ENCODE data around the gene DDX1. TPM values are rescaled to one million over a fixed set of nuclear protein-coding genes. Genes with fewer than 3 reads are reported as not detected.

DDX1 gene
- total RNA-seq, 1 donor from 2014 or later: 48.1 TPM

DNA sequence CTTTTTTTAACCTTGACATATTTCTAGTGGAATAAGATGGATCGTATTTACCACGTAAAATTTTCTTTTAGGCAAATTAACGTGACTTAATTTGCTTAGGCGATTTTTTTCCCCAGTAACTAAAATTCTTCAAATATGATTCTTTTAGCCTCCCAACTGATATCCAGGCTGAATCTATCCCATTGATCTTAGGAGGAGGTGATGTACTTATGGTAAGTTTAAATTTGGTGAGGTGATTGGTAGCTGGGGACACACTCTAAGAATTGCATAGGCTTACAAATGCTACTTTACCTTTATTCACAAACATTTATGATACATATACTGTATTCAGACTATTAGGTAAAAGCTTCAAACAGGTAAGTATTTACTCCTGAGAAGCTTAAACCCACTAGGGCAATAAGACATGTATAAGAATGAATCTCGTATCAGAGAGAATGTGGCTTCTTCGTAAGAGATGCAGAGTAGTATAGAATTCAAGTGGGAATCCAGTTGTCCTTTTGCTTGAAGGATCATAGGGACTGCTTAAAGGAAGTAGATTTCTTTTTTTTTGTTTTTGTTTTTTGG, 3.8 kb downstream of the DDX1 start:
- Histone ChIP-seq H3K9me3 (no peaks in the 10 kb centered on the region), H3K36me3 (peaks cover 0 to 50% of the 10 kb centered on the region in 2 donors), H3K27me3 (no peaks in the 10 kb centered on the region), H3K4me1 (peaks cover 27% of the 10 kb centered on the region), H3K4me3 (no peak overlapping the region), H3K27ac (no peak overlapping the region)
- TF ChIP-seq POLR2A (IDR thresholded peaks at IDR 0.05) (no peak), POLR2AphosphoS5 (IDR thresholded peaks at IDR 0.05; ENCODE audit: insufficient read depth in 1 of 2, low read depth in 1 of 2) (no peak)
- TF ChIP-seq, protein P1, sequence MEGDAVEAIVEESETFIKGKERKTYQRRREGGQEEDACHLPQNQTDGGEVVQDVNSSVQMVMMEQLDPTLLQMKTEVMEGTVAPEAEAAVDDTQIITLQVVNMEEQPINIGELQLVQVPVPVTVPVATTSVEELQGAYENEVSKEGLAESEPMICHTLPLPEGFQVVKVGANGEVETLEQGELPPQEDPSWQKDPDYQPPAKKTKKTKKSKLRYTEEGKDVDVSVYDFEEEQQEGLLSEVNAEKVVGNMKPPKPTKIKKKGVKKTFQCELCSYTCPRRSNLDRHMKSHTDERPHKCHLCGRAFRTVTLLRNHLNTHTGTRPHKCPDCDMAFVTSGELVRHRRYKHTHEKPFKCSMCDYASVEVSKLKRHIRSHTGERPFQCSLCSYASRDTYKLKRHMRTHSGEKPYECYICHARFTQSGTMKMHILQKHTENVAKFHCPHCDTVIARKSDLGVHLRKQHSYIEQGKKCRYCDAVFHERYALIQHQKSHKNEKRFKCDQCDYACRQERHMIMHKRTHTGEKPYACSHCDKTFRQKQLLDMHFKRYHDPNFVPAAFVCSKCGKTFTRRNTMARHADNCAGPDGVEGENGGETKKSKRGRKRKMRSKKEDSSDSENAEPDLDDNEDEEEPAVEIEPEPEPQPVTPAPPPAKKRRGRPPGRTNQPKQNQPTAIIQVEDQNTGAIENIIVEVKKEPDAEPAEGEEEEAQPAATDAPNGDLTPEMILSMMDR (IDR thresholded peaks at IDR 0.05): no peak
- intact Hi-C loops (cut with DNase I): no loop called here
- DNase-seq (ENCODE audit: extremely low spot score in 2 of 2): no peak

DNA sequence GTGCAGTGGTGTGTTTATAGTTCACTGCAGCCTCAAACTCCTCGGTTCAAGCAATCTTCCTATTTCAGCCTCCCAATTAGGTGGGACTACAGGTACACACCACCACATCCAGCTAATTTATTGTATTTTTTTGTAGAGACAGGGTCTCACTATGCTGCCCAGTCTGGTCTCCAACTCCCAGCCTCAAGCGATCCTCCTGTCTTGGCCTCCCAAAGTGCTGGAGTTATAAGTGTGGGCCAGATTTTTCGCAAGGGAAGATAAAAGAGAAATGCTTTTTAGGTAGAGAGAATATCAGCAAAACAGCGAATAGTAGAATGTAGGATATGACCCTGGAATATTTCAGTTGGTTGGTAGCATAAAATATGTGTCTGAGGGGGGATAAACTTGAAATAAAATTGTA, 4.3 kb downstream of the DDX1 start:
- Histone ChIP-seq H3K4me1 (peaks cover 25% of the 10 kb centered on the region), H3K4me3 (no peak overlapping the region), H3K36me3 (peaks cover 0 to 55% of the 10 kb centered on the region in 2 donors), H3K27ac (no peak overlapping the region), H3K9me3 (no peaks in the 10 kb centered on the region), H3K27me3 (no peaks in the 10 kb centered on the region)
- no peak for DNase-seq (ENCODE audit: extremely low spot score in 2 of 2)
- intact Hi-C loops (cut with DNase I): no loop called here
- TF ChIP-seq POLR2A (IDR thresholded peaks at IDR 0.05) (no peak), POLR2AphosphoS5 (IDR thresholded peaks at IDR 0.05; ENCODE audit: insufficient read depth in 1 of 2, low read depth in 1 of 2) (no peak)
- TF ChIP-seq, protein P1 (IDR thresholded peaks at IDR 0.05): no peak

DNA sequence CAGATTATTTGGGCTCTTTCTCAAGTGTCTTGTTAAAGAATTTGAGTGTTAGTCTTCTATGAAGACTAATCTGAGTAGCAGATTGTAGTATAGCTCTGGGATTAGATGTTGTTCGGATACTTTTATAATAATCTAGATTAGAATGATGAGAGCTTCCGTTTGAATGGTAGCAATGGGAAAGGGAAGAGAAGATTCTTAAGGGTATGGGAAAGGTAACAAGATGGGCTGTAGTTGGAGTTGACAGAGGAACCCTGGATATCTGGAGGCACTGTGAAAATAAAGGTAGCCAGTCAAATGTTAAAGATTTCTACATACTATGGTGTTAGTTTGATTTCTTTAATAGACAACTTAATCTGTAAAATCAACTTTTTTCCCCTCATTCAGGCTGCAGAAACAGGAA, 4.7 kb downstream of the DDX1 start:
- no peak overlapping the region for H3K4me3 ChIP-seq
- H3K9me3 ChIP-seq: no peaks in the 10 kb centered on the region
- TF ChIP-seq POLR2A (IDR thresholded peaks at IDR 0.05) (no peak), POLR2AphosphoS5 (IDR thresholded peaks at IDR 0.05; ENCODE audit: insufficient read depth in 1 of 2, low read depth in 1 of 2) (no peak)
- TF ChIP-seq, protein P1 (IDR thresholded peaks at IDR 0.05): no peak
- DNase-seq (ENCODE audit: extremely low spot score in 2 of 2): no peak
- intact Hi-C loops (cut with DNase I): no loop called here
- H3K4me1 ChIP-seq: peaks cover 21% of the 10 kb centered on the region
- peaks cover 0 to 59% of the 10 kb centered on the region in 2 donors for H3K36me3 ChIP-seq
- H3K27me3 ChIP-seq: no peaks in the 10 kb centered on the region
- H3K27ac ChIP-seq: no peak overlapping the region

DNA sequence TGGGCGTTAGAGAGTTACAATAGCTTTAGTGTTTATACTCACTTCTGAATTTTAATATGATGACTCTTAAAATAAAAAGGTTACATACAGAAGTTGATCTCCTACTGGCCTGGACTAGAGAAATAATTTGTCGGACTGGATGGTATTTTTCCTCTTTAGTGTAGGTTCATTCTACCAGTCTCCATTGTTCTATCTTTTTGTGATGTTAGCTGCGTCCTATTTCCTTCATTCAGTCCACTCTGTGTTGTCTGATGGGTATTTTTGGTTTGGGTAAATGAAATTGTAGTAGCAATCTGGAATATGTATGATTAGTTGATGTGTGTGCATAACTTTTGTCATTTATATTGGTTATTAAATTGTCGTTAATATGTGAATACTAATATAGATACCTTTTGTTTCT, 5.3 kb downstream of the DDX1 start:
- peaks cover 0 to 65% of the 10 kb centered on the region in 2 donors for H3K36me3 ChIP-seq
- H3K4me3 ChIP-seq: no peak overlapping the region

DNA sequence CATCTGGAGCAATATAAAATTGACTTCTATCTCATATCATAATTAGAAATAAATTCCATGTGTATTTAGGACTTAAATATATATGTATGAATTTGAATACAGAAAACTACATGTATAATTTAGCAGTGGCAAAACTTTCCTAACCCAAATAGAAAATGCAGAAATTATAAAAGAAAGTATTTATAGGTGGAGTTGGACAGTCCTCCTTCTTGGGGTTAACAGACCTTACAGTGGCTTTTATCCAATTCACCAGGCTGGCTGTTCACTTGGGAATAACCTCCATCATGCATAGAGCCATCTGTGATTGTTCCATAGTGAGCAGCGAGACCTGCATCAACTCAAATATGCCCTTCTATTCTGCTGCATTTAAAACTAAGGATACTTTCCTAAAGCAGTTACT, 8.3 kb downstream of the DDX1 start:
- DNase-seq (ENCODE audit: extremely low spot score in 2 of 2): no peak
- intact Hi-C loops (cut with DNase I): no loop called here
- H3K27me3 ChIP-seq: no peaks in the 10 kb centered on the region
- H3K4me1 ChIP-seq: no peaks in the 10 kb centered on the region
- peaks cover 0 to 96% of the 10 kb centered on the region in 2 donors for H3K36me3 ChIP-seq
- TF ChIP-seq POLR2A (IDR thresholded peaks at IDR 0.05): no peak
- H3K4me3 ChIP-seq: no peak overlapping the region
- no peak overlapping the region for H3K27ac ChIP-seq
- no peaks in the 10 kb centered on the region for H3K9me3 ChIP-seq

More for the DNA sequence above, 5.3 kb downstream of the DDX1 start:
- peaks cover 20% of the 10 kb centered on the region for H3K4me1 ChIP-seq
- no peaks in the 10 kb centered on the region for H3K9me3 ChIP-seq
- intact Hi-C loops (cut with DNase I): no loop called here
- no peaks in the 10 kb centered on the region for H3K27me3 ChIP-seq
- DNase-seq (ENCODE audit: extremely low spot score in 2 of 2): no peak
- no peak overlapping the region for H3K27ac ChIP-seq
- TF ChIP-seq, protein P1 (IDR thresholded peaks at IDR 0.05): no peak
- TF ChIP-seq POLR2A (IDR thresholded peaks at IDR 0.05) (no peak), POLR2AphosphoS5 (IDR thresholded peaks at IDR 0.05; ENCODE audit: insufficient read depth in 1 of 2, low read depth in 1 of 2) (no peak)
